GM06990 (cell line): ENCODE results near the gene XK.

Source experiments
- DNase-seq: peaks from one replicate; pipeline ENCODE4 v3.0.0-alpha.2; 2011; ENCODE audit not compliant: insufficient read length; ENCODE audit errors: extremely low read depth
- H3K27me3 ChIP-seq: replicated peaks from 2 replicates; pipeline ENCODE4 v1.6.0; 2011; ENCODE audit warnings: low read length; ENCODE audit not compliant: control insufficient read depth, insufficient read depth
- H3K36me3 ChIP-seq: 2 replicates; pipeline ENCODE4 v1.5.1; 2011; ENCODE audit warnings: low read length; ENCODE audit not compliant: control insufficient read depth, insufficient read depth
- H3K4me3 ChIP-seq: replicated peaks from 2 replicates; pipeline ENCODE4 v1.5.1; 2011; ENCODE audit warnings: low read depth, mild to moderate bottlenecking, control low read depth, low read length
- CTCF ChIP-seq: IDR thresholded peaks from 2 replicates; pipeline ENCODE4 v1.5.1; 2011; ENCODE audit warnings: low read length, control low read depth, mild to moderate bottlenecking, inconsistent platforms; ENCODE audit not compliant: insufficient read depth, poor library complexity, severe bottlenecking

The XK gene

DNA sequence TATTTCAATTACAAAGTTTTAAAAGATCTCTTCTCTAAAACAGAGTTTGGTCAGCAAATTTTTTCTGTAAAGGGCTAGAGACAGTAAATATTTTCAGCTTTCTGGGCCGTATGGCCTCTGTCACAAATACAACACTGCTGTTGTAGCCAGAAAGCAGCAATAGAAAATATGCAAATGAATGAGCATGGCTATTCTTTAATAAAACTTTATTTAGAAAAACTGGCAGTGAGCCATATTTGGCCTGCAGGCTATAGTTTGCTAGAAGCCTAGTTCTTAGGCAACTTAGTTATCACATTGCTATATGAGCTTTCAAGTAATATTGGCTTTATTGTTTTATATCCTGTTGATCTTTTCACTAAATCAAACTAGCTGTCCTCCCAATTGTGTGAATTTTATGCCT is 26.5 kb upstream of the XK start:
- H3K4me3 ChIP-seq, result no peak overlapping the region
- no peak for TF ChIP-seq CTCF

DNA sequence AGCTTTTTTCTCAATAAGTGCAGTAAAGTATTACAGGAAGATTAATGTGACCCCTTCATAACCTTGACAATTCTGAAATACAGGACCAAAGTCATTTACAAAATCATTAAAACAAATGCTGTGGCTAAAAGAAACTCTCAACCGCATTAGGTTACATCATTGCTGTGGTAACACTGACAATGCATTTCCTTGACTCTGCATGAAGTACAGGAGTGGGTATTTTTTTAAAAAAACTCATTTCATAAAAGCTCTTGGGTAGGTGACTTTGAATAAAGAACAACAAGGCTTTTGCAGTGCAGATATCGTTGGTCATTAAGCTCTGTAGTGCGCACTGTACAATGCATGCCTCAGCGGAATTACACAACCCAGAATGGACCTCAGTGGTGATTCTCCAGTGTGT is 23.4 kb upstream of the XK start:
- no peak overlapping the region for H3K4me3 ChIP-seq
- no peak for DNase-seq
- H3K27me3 ChIP-seq, result no peaks in the 10 kb centered on the region
- TF ChIP-seq CTCF, result no peak
- H3K36me3 ChIP-seq, result no peaks in the 10 kb centered on the region

More for the DNA sequence above, 26.5 kb upstream of the XK start:
- DNase-seq, result no peak
- Histone ChIP-seq H3K36me3 (no peaks in the 10 kb centered on the region), H3K27me3 (no peaks in the 10 kb centered on the region; the same call in 1 of the 2 replicates)

- Histone ChIP-seq H3K36me3 (no peaks in the 10 kb centered on the region), H3K27me3 (no peaks in the 10 kb centered on the region), H3K4me3 (no peak overlapping the region)
- no peak for TF ChIP-seq CTCF
- DNase-seq, result no peak
Measured at GRCh38 chrX:37666516-37666915, 19.1 kb upstream of the XK start.

- Histone ChIP-seq H3K4me3 (no peak overlapping the region), H3K27me3 (no peaks in the 10 kb centered on the region), H3K36me3 (no peaks in the 10 kb centered on the region)
- no peak for DNase-seq
- TF ChIP-seq CTCF, result no peak
Measured at GRCh38 chrX:37667141-37667540, 18.4 kb upstream of the XK start.

- no peak for TF ChIP-seq CTCF
Measured at GRCh38 chrX:37672563-37672962, 13.0 kb upstream of the XK start.

DNA sequence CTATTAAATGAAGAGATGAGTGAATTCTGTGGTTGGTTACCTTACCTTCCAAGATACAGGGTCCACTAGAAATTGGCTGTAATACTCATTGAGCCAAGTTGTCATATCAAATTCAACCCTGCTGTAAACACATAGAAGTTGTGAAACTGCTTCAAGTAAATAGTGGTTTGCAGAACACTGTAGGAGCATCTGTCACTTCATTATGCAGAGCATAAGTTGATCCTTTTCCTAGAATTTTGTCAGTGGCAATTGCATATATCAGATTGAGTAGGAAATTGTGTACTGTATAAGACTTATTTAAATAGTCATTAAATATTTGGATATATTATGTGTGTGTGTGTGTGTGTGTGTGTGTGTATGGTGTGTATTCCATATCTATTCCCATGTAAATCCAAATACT is 8.8 kb upstream of the XK start:
- no peak for DNase-seq
- Histone ChIP-seq H3K36me3 (no peaks in the 10 kb centered on the region), H3K4me3 (no peak overlapping the region)

More at GRCh38 chrX:37672563-37672962, 13.0 kb upstream of the XK start:
- Histone ChIP-seq H3K27me3 (no peaks in the 10 kb centered on the region), H3K36me3 (no peaks in the 10 kb centered on the region), H3K4me3 (no peak overlapping the region)
- no peak for DNase-seq

More for the DNA sequence above, 8.8 kb upstream of the XK start:
- TF ChIP-seq CTCF, result no peak
- H3K27me3 ChIP-seq, result no peaks in the 10 kb centered on the region
